Measurements from ENCODE around the gene RBBP5. TPM values are rescaled to one million over a fixed set of nuclear protein-coding genes. Genes with fewer than 3 reads are reported as not detected.
A peak's percentile ranks its signal among the peaks of the same experiment; 100 is the strongest.

The RBBP5 gene
- total RNA-seq, 4 donors from 2014 or later: 14.4 to 25.1 (median 21.2) TPM

- Histone ChIP-seq H3K27ac (no peak within 1 kb of the TSS), H3K4me1 (no peaks in the 10 kb centered on the region), H3K9me3 (no peaks in the 10 kb centered on the region), H3K36me3 (peaks cover 0 to 30% of the 10 kb centered on the region in 2 donors), H3K27me3 (no peaks in the 10 kb centered on the region), H3K4me3 (no peak within 1 kb of the TSS)
- TF ChIP-seq, protein P1, sequence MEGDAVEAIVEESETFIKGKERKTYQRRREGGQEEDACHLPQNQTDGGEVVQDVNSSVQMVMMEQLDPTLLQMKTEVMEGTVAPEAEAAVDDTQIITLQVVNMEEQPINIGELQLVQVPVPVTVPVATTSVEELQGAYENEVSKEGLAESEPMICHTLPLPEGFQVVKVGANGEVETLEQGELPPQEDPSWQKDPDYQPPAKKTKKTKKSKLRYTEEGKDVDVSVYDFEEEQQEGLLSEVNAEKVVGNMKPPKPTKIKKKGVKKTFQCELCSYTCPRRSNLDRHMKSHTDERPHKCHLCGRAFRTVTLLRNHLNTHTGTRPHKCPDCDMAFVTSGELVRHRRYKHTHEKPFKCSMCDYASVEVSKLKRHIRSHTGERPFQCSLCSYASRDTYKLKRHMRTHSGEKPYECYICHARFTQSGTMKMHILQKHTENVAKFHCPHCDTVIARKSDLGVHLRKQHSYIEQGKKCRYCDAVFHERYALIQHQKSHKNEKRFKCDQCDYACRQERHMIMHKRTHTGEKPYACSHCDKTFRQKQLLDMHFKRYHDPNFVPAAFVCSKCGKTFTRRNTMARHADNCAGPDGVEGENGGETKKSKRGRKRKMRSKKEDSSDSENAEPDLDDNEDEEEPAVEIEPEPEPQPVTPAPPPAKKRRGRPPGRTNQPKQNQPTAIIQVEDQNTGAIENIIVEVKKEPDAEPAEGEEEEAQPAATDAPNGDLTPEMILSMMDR (IDR thresholded peaks at IDR 0.05 in 4 of 5, conservative IDR thresholded peaks at IDR 0.05 in 1 of 5): no peak
- no peak for TF ChIP-seq POLR2A (IDR thresholded peaks at IDR 0.05)
- DNase-seq (no peak), ATAC-seq (no peak)
- in situ Hi-C loops (cut with MboI; ENCODE audit: low sequenced_read_pairs in 4 of 4) (no loop called here), intact Hi-C loops (cut with DNase I; ENCODE audit: low total_unique reads) (no loop called here)
Observed at GRCh38 chr1:205084360-205084759, 37.4 kb downstream of the RBBP5 start, which contains the start of gene TMEM81. Gene TMEM81 (minus strand): TSS chr1:205084460. CDS start chr1:205084320, 140 bp downstream.

DNA sequence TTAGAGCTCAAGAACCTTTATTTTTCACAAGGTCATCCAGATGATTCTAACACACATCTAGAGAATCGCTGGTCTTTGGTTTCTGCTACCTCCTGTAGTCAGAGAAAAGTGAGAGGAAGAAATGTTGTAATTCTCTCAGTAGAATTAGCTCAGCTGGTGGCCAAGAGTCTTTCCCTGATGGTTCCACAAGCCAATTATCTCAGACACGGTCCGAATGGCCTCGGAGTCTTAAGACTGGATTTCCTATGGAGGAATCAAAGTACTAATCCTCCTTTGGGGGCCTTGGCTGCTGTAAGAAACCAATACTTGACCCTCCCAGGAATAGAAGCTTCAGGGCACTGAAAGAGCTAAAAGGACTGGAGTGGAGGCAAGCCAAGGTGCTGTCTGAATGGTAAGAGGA is 39.3 kb downstream of the RBBP5 start:
- DNase-seq (no peak), ATAC-seq (no peak)
- Histone ChIP-seq H3K9me3 (no peaks in the 10 kb centered on the region), H3K36me3 (peaks cover 0 to 12% of the 10 kb centered on the region in 2 donors), H3K4me1 (no peaks in the 10 kb centered on the region), H3K4me3 (no peak overlapping the region), H3K27me3 (no peaks in the 10 kb centered on the region), H3K27ac (no peak overlapping the region)
- in situ Hi-C loops (cut with MboI; ENCODE audit: low sequenced_read_pairs in 4 of 4): no loop called here
- no peak for TF ChIP-seq POLR2A (IDR thresholded peaks at IDR 0.05)
- TF ChIP-seq, protein P1 (IDR thresholded peaks at IDR 0.05 in 4 of 5, conservative IDR thresholded peaks at IDR 0.05 in 1 of 5): no peak
- intact Hi-C loops (cut with DNase I; ENCODE audit: low total_unique reads): no loop called here

DNA sequence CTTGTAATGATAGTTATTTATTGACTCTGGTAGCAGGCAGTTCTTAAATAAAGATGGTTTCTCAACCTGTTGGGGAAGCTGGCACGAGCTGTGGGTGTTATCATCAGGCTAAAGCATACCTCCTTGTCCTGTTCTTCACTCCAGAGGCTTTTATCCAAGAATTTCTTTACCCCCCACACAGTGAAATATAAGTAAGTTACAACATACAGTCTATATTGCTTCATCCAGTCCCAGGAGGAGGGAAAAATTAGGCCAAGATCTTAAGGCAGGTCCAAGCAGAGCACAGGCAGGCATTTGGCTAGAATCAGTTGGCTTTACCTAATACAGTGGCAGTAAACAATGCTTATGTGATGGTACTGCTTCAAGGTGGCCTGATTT is 43.9 kb downstream of the RBBP5 start:
- Histone ChIP-seq H3K27ac (peak overlapping the region in 1 of 4 donors; percentile 30), H3K4me3 (no peak overlapping the region), H3K36me3 (no peaks in the 10 kb centered on the region), H3K9me3 (no peaks in the 10 kb centered on the region), H3K4me1 (no peaks in the 10 kb centered on the region), H3K27me3 (no peaks in the 10 kb centered on the region)
- DNase-seq (no peak), ATAC-seq (peak; percentile 52 to 86)
- in situ Hi-C loops (cut with MboI; ENCODE audit: low sequenced_read_pairs in 4 of 4) (no loop called here), intact Hi-C loops (cut with DNase I; ENCODE audit: low total_unique reads) (no loop called here)
- TF ChIP-seq, protein P1 (IDR thresholded peaks at IDR 0.05 in 4 of 5, conservative IDR thresholded peaks at IDR 0.05 in 1 of 5): no peak
- no peak for TF ChIP-seq POLR2A (IDR thresholded peaks at IDR 0.05)

- H3K27me3 ChIP-seq: no peaks in the 10 kb centered on the region
- intact Hi-C loops (cut with DNase I; ENCODE audit: low total_unique reads): no loop called here
- H3K36me3 ChIP-seq: no peaks in the 10 kb centered on the region
- no peaks in the 10 kb centered on the region for H3K9me3 ChIP-seq
- H3K27ac ChIP-seq: peak overlapping the region in 1 of 4 donors; percentile 30
- no peak for TF ChIP-seq POLR2A (IDR thresholded peaks at IDR 0.05)
- TF ChIP-seq, protein P1 (IDR thresholded peaks at IDR 0.05 in 4 of 5, conservative IDR thresholded peaks at IDR 0.05 in 1 of 5): no peak
- in situ Hi-C loops (cut with MboI; ENCODE audit: low sequenced_read_pairs in 4 of 4): no loop called here
- ATAC-seq: peak; percentile 11 to 38
- DNase-seq: no peak
- H3K4me1 ChIP-seq: no peaks in the 10 kb centered on the region
- H3K4me3 ChIP-seq: no peak overlapping the region
Observed at GRCh38 chr1:205077158-205077933, 44.4 kb downstream of the RBBP5 start.

All from gastrocnemius medialis (tissue), 4 donors.